Medulla oblongata (tissue), 1 donor: Measurements from ENCODE around the gene GOPC.
A peak's percentile ranks its signal among the peaks of the same experiment; 100 is the strongest.

Source experiments
- DNase-seq: peaks from one replicate; pipeline ENCODE4 v3.0.0-alpha.2; 2015; ENCODE audit errors: extremely low spot score

GOPC gene

DNA sequence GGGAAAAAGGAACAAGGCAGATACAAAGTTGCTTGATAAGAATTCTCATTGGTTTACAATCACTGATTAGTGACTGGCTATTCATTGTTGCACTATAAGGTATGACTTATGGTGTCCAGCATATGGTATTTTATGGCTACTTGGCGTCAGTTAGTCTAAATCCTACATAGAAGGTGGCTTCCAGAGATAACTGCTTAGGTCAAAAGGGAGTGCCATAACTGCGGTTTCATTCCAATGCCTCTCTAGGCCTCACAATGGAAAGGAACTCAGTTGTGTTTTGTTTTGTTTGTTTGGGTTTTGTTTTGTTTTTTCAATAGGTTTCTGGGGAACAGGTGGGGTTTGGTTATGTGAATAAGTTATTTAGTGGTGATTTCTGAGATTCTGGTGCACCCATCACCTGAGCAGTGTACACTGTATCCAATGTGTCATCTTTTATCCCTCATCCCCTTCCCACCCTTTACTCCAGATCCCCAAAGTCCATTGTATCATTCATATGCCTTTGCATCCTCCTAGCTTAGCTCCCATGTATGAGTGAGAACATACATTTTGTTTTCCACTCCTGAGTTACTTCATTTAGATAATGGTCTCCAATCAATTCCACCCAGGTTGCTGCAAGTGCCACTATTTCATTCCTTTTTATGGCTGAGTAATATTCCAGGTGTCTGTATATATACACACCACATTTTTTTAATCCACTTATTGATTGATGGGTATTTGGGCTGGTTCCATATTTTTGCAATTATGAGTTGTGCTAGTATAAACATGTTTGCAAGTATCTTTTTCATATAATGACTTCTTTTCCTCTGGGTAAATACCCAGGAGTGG, 7.0 kb downstream of the GOPC start:
- DNase-seq, result no peak

- no peak for DNase-seq
Observed at GRCh38 chr6:117592983-117593759, 9.1 kb downstream of the GOPC start.

DNA sequence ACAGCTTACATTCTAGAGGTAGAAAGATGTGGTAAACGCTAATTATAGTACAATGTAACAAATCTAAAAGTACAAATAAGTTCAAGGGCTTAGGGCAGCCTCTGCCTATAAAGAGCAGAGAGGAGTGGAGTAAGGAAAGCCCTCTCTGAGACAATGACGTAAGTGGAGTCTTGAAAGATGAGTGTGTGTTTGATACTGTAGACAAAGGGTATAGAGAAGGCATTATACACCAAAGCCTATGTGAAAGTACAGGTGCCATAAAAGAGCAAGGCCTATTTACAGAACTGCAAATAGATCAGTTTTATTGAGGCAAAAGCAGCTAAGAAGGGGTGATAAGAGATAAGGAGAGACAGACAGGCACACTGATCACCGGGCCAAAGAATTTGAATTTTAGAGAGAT, 10.9 kb downstream of the GOPC start:
- no peak for DNase-seq

DNA sequence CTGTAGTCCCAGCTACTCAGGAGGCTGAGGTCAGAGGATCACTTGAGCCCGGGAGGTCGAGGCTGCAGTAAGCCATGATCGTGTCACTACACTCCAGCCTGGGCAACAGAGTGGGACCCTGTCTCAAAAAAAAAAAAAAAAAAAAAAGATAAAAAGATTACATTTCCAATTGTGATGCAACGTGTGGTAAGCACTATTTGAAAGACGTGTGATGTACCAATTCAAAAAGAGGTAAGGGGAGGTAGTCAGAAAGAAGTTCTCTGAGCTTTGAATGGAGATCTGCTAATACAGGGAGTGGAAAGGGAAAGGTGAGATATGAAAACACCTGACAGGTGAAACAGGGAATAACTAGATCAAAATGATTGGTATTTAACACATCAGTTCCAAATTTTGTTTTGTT, 11.9 kb downstream of the GOPC start:
- DNase-seq, result no peak

GRCh38 chr6:117585647-117586046, 16.7 kb downstream of the GOPC start:
- no peak for DNase-seq

DNA sequence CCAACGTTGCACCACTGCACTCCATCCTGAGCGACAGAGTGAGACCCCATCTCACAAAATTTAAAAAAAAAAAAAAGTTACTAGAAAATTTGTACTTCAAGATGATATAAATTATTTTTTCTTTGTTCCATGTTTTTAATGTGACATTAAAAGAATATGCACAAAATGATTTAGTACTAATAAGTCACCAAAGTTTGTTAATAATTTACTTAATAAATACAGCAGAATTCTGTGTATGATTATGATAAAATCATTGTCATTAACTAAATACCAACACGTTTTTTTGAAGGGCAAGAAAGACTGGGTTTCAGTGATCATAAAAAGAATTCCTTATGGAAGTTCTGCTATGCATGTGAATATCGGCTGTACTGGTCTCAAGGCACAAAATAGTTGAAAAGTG, 28.1 kb downstream of the GOPC start:
- DNase-seq, result no peak

DNA sequence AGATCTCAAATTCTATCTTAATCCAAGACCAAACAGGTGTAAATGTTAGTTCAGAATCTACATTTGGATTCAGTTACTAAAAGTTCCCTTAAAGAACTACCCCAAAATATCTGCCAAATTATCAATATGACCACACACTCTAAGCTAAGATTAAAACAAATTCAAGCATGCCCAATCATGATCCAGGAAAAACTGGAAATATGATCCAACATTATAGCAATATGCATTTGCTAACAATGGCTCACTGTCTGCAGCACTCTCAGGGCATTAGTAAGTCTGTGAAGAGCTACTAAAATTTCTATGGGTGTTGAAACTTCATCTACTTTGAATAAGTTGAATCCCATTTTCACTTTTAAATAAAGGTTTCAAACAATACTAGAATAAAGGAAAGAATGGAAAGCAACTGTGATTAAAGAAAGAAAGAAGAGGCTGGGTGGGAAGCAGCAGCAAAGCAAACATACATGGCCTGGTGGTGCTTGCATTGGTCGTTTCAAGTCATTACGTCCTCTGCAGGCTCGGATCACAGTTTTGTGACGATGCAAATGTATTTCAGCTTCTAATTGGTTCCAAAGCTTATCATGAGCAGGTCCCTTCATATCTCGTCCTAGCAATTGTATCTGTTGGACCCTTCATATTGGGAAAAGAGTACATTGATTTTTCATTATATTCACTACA, 29.2 kb downstream of the GOPC start:
- no peak for DNase-seq

DNA sequence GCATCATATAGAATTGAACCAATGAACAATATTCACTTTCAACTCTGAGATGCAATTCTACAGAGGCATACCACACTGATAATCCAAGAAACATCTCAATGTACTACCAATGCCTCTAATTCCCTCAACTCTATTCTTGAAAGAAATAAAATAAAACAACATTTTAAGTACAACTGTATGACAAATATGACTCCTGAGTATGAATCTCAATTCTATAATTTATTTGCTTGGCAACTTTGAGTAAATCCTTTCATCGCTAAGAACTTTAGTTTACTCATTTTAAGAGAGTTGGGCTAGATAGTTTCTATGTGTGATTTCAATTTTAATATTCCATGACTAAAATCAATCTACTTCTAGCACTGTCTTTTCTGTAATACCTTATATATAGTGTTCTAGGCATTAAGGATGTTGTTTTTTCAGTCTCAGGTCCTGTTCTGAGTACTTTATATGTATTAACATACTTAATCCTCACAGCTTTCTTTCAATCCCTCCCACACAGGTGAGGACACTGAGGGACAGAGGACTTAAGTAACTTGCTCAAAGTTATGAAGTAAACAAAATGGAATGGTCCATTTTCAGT, 33.4 kb downstream of the GOPC start:
- no peak for DNase-seq

DNA sequence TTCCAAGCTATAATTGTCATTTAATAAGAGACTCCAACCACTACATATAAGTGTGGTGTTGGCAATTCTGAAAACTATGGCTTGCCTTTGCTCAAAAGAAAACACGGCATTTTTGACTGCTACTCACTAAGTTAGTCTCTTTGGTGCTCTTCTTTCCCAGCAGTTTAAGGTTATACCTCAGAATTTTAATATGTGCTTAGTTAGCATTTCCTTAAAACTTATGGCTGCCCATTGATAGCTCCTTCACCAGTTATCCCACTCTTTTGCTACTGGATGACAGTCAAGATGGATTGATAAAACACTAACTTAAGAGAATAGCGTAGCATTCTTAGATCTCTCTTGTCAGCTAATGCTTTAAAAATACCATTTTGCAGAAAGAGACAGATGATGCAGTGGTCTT, 34.1 kb downstream of the GOPC start:
- DNase-seq, result no peak

GRCh38 chr6:117564681-117565080, 37.6 kb downstream of the GOPC start:
- DNase-seq, result no peak

- no peak for DNase-seq
Observed at GRCh38 chr6:117561128-117561527, 41.2 kb downstream of the GOPC start.

DNA sequence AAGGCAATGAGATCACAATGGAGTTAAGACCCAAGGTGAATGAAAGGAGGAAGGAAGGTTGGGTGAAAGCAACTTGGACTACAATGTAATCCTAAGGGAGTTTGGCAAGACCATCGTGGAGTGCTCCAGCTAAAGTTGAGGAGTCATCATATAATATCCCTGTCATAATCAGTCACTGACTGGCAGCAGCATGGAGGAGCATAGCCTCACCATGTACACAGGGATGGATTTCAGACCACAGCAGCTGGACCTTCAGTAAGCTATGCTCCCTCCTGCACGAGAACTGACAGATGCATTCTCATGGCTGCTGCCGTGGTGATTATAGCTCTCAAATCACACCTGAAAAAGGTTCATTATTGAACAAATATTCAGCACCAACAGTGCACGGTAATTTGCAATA, 43.0 kb downstream of the GOPC start:
- DNase-seq, result no peak

GRCh38 chr6:117558818-117559217, 43.5 kb downstream of the GOPC start:
- no peak for DNase-seq

DNA sequence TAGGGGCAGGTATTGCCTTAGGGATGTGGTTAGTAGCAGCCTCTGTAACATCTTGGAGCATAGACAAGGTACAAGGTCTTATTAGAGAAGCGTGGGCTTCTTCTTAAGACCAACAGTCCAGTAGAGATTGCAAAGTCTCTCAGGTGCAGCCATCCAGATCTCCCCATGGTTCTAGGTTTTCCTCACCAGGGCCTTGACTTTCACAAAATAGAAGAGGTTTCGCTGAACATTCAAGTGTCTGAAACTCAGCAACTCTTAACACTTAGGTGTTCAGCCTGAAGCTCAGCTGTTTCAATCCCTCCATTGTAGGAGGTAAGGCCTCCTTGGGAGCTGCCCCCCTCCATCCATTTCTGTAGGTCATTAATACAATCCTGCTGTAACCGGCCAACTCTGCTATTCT, 44.4 kb downstream of the GOPC start:
- no peak for DNase-seq

DNA sequence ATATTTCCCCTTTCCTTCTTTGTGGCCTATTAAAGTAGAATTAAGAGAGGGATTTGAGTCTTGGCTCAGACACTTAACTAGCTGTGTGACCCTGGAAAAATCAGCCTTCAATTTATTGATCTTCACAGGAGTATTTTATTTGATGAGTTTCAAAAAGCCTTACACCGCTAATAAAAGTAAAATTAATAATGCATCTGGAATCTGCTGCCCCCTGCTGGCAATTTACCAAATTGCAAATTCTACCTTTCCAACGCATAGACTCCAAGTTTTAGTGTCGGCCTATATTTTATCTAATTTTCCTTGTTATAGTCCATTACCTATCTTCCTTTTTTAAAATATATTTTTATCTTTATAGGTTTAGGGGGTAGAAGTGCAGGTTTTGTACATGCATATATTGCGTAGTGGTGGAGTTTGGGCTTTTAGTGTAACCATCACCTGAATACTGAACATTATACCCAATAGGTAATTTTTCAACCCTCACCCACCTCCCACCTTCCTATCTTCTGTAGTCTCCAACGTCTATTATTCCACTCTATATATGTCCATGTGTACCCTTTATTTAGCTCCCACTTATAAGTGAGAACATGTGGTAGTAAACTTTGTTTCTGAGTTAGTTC, 46.3 kb downstream of the GOPC start:
- DNase-seq, result peak; percentile 76

- DNase-seq, result no peak
Observed at GRCh38 chr6:117555262-117555849, 47.0 kb downstream of the GOPC start.

- DNase-seq, result no peak
Observed at GRCh38 chr6:117553142-117553541, 49.2 kb downstream of the GOPC start.

DNA sequence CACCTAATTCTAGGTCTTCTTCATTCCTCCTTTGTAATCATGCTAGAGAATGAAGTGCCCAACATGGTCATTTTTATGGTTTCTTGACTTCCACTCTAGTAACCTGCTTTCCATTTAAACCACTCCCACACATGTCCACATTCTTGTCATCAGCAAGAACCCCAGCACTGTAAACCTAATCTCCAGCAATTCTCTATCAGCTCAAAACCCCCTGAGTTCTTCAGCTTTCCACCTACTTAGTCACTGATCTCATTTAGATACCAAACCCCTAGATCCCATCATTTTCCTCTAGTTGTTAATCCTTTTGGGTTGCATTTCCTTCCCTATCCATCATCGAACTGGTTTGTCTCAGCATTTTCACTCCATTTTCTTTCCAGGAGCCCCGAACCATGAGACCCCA, 49.7 kb downstream of the GOPC start:
- DNase-seq, result no peak

- DNase-seq, result no peak
Observed at GRCh38 chr6:117550618-117551242, 51.6 kb downstream of the GOPC start.

DNA sequence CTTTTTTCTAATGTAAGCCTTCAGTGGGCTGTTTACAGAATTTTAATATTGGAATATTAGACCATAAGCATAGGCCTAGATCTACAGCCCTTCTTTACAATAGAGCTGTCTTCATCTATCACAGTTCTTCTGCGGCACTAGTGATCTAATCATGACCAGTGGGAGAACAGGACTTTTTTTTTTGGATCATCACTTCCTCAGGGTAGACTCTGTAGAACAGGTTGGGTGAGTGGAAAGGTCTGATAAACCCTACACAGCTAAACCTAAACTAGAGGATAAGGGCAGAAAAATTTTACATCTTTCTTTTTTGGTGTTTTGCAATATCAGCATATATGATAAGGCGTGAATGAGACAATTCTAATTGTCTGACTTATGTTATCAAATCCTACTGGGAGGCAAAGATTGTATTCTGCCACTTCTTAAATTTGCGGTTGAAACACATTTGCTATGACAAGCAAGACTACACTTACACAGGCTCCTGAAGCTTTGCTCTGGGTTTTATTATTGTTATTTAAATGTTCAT, 52.2 kb downstream of the GOPC start:
- DNase-seq, result no peak

DNA sequence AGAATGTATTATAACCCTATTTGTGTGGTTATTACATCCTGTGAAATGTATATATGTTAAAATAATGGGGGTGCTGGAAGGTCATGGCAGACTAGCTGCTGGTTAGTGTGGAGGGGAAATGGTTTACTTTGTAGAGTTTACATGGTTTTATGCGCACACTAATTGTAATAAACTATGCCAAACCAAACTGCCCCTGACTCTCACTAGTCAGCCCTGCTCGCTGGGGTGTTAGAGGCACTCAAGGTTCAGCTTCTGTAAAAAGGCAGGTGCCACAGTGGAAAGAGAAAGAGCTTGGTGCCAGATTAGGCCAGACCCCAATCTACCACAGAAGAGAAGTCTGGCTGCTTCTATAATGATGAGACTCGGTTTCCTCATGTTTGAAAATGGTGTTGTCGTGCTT, 52.7 kb downstream of the GOPC start:
- DNase-seq, result no peak
